GM19238 (cell line): ENCODE measurements around the gene RBM8A.

Source experiments
- DNase-seq: peaks from one replicate; pipeline ENCODE4 v3.0.0; 2011; ENCODE audit warnings: low spot score; ENCODE audit not compliant: insufficient read length

The RBM8A gene

DNA sequence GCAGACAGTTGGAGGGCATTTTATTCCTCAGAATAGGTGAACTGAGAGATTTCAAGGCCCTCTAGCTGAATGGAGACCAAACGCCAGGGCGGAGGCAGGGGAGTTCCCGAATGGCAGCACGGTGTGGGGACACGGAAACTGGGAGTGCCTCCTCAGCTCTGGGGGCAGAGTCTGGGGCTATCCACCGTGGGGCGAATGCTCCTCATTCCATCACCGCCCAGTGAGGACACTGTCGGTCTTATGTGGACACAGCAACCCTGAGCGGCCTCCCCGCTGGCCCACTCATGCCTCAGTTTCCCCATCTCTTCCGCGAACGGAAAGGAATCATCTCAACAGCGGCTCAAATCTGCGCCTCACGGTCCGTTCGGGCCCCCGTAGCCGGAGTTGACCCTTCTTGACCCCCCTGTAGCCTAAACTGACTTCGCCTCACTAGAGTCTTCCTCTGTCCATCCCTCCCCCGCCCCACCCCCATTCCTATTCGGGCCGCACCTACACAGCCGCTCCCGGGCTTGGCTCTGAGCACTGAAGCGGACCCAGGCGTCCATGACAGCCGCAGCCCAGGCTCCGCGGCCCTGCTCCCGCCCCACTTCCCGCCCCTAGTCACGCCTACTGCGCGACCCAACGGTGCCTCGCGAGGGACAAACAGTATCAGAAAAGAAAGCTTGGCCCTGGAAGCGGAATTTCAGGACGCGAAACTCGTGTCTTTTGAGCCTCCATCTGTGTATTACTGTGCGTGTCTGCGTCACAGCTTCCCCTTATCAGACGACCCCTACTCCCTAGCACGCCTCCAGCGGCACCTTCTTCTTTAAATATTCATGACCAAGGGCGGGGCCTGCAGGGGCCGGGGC is 8.9 kb downstream of the RBM8A start, which contains the start of gene PEX11B:
Gene PEX11B, minus strand, starts transcription at position 574 of the 848 bp plus-strand sequence. Its CDS starts 29 bp downstream, at position 545.
- DNase-seq = peak; percentile 86

DNA sequence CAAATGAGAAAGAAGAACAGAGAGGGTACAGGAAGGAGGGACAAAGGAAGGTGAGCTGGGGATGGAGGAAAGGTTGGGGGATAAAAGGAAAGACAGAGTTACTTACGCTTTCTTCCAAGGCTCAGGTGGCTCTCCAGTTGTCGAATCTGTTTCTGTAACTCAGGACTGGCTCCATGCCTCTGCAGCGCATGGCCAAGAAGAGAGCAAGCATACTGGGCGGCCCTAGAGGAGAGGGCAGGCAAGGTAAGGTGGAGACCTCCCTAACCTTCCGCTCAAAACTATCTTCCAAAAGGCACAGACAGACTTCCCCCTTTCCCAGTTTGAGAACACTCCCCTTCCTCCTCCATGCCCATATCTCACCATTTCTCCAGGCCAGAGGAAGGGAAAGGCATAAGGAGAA is 9.7 kb downstream of the RBM8A start:
- no peak for DNase-seq

DNA sequence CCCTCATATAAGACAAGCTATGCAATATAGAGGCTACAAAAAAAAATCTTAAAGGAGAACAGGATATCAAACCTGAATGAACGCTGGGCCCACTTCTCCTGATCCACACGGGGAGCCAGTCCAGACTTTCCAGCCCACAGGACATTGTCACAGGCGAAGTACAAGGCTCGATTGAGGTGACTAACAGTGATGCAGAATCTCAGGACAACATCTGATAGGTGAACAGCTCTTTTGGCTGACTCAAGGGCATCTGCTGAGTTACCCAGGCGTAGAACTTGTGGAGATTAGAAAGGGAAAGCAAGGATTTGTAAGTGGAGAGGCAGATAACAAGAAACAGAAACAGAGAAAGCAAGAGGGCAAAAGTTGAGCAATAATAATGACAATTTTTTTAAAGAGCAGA is 10.5 kb downstream of the RBM8A start:
- DNase-seq = no peak

DNA sequence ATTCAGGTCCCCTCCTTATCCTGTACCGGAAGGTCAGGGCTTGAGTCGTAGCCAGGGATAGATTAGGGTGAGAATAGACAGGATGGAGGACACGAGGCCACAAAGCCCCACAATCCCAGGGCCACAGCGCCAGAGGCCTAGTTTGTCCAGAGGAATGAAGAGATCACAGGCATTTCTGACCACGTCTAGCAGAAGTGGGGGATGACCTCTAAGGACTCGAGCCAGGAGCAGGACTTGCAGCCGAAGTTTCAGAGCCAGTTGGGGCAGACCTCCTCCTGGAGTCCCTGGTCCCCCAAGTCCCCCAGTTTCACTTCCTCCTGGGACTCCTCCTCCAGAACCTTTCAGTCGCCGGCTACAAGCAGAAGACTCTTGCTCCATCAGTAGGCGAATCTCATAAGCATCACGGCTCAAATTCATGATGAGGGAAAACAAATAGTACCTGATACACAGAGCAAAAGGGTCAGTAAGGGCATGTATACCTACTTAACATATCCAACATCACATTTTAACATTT is 15.1 kb downstream of the RBM8A start:
- DNase-seq = no peak

DNA sequence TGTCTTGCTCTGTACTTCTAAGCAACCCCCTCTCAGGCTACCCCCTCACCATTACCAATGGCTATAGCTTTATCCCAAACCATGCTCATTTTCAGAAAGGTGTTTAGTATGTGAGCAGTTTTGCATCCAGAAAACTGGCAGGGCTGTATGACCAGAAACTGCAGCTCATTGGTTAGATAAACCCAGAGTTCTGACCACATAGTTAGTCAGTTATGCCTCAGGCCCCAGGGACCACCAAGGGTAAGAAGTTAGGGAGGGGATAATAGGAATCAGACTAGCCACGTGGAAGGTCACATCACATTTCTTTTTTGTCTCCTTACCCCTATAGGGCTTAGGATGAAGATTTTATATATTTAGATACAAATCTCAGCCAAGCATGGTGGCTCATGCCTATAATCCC is 18.6 kb downstream of the RBM8A start:
- no peak for DNase-seq

DNA sequence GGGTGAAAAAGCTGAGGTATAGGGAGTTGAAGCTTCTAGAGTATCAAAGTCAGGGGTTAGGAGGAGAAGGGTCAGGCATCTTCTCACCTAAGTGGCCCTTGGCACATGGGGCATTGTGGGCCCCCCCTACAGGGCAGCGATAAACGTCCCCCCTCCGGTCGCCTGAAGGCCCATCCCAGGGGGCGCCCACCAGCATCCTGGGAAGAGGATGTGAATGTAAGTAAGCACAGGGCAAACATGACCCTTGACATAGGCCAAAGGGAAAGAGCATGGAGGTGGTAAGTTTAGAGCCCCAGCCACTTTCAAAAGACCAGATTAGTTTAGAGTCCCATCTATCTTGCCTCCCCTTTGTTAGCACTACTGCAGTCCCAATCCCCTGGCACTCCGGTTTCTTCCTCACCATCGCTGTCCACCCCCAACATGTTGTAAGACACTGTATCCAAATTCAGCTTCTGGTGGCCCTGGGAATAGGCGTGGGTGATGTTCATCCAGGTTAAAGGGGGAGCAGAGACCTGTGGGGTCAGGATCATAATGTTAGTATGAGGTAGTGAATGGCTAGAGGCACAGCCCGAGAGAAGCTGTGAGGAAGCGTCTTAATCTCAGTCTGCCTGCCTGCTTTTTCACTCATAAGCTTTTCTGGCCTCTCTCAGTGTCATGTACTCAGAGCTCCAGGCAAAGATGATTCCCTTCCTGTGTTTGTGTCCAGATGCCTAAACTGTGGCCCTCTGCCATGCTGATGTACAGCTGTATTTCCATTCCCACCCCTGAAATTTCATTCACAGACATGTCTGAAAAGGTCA is 20.1 kb downstream of the RBM8A start:
- DNase-seq = no peak

DNA sequence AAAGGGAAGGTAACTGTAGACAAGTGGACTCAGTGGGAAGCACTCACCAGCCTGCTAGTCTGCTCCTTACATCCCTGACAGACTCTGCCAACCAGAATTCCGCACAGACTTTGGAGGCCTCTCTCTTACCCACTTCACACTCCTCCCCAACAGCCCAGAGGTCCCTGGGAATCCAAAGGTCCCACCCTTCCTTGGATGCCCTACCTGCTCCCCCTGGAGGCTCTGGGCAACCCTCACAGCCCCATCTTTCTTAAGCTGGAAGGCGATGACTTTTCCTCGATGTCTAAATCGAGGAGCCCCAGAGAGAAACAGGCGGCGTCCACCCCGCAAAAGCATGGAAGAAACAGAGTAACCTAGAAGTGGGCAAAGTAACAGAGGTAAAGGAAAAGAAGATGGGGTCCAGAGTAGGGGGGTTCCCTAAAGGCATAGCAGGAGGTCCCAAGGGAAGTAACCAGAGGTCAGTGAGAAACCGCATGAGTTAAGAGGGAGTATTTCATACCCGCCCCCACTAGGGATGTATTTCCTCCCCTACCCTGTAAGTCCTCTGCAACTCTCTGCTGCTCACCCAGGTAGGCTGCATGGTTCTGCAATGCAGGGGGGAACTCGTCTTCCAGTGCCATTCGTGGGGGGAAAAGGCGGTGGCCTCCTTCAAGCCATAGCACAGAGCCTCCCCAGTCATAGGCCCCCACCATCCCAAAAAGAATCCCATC is 25.8 kb downstream of the RBM8A start:
- DNase-seq = no peak

DNA sequence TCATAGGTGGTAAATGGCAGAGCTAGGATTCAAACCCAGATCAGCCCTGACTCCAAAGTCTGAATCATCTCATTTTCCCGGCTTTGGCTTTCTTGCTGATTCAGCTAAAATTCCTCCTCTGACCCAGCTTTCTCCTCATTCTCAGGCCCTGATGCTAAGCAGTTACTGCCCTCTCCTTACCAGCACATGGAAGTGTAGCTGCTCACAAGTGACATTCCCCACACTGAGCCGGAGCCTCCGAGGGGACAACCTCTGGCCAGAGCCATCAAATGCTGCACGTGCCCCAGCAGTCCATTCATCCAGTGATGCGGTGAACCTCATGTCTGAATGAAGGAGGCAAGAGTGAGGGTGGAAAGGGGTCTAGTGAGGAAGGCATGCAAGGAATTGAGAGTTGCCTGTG is 28.5 kb downstream of the RBM8A start:
- no peak for DNase-seq

DNA sequence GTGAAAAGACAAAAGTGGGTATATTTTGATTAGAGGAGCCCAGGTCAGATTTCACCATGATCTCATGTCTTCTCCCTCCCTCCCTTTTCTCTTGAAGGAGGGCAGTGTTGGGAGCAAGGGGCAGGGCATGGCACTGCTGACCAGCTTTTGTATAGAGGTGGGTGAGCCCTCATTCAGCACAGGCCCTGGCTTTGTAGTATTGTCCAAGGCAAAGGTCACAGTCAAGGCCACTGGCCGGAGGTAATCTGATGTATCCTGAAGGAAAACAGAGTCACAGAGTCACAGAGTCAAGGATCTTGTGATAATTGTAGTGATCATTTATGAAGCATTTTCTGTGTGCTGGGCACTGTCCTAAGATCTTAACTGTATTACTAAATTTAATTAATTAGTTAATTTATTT is 29.3 kb downstream of the RBM8A start:
- DNase-seq = no peak

DNA sequence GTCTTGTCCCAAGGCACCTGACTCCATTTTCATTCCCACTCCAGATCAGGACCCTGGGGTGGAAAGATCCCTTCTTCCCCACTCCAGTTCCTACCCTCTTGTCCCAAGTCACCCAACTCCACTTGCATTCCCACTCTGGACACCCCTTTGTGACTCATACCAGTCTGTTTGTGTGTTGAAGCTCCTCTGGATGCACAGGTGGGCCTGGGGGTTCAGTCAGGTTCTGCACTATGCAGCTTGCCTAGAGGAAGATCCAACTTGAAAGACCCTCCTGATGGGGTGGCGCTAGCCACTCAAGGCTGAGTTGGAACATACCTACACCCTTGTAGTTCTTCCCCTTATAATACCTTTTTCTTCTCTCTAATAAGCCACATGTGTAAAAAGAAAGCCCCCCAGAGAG is 31.8 kb downstream of the RBM8A start:
- DNase-seq = no peak

DNA sequence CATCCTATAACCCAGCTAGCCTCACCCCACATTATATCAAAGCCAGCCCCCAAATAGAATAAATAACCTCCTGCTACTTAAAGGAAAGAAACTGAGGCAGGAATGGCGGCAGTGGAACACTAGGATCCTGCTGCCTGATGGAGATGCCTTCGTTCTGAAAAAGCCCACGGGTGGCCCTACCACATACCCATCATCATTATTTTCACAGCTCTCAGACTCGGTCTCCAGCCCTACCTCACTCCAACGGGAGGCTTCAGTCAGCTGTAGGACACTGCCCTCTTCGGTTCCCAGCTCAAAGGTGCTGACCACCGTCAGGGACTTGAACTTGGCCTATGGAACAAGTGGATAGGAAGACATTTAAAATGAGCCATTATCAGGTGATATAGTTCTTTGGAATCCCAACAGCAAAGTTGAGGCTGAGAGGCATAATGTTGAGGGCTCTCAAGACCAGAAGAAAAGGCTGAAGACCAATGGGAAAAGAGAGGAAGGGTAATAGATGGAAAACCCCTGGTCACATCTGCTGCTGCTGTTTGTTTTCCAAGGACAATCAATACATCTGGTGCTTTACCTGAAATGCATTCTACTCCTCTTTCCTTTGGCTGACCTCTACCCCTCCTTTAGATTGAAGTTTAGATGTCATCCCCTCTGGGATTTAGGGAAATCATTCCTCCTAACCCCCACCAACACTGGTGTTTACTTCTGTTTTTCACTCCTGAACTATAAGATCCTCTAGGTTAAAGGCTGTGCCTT is 33.8 kb downstream of the RBM8A start:
- no peak for DNase-seq

DNA sequence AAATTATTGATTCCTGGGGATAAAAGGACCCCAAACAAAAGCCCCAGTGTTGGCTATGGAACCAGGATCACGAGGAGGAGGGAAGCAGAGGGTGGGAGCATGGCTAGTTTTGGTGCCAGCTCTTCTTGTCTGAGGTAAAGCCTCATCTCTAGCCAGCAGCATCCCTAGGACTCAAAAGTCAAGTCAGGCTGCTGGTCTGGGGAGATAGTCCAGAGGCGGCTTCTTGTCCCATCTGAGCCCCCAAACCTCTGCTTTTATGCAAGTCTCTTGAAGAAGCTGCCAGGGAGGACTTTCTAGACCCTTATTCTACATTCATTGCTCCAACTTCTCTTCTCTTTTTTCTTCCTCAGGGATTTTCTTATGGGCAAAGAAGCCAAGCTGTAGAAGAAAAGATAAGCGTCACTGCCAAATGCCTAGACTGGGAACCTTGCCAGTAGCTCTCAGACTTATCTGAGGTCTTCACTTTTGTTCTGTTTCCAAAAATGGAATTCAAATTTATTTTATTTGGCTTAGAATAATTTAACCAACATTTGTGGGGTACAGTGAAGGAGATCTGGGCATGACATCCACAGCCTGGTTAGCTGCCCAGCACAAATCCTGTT is 34.7 kb downstream of the RBM8A start:
- DNase-seq = no peak

DNA sequence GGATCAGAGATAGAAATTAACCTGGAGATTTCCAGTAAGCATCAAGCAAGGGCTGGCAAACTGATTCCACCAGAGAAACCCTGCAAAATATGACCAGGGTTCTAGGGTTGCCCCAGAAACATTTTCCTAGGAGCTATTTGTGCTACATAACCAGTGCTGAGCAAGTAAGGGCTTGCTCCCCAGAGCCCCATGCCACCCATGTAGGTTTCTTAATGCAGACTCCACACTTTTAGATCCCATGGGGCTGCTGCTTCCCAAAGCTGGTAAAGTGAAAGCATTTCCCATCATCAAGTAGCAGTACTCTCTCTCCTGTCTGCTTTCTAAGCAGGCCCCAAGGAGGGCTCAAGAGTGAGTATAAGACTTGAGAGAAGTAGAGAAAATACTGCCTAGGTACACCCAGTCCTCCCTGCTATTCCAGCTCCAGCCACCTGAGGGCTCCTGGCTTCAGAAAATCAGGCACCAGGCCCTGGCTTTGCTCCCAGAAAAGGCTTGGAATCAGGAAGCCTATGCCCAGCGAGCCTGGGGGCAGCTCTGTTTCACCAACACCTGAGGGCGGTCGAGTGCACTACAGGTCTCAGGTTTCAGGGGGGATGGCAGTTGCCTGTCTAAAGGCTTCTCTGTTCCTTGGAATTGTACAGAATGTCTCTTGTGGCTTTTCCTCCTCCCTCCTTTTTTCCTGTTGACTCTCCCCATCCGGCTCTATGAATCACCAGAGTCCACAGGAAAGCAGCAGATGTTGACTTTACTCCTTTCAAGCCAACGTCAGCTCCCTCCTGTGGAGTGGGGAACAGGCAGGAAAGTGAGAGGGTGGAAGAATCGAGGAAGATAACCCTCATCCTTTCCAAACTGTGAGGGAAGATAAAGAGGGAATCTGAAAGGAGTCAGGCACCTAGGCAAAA is 35.4 kb downstream of the RBM8A start:
- DNase-seq = peak; percentile 61

DNA sequence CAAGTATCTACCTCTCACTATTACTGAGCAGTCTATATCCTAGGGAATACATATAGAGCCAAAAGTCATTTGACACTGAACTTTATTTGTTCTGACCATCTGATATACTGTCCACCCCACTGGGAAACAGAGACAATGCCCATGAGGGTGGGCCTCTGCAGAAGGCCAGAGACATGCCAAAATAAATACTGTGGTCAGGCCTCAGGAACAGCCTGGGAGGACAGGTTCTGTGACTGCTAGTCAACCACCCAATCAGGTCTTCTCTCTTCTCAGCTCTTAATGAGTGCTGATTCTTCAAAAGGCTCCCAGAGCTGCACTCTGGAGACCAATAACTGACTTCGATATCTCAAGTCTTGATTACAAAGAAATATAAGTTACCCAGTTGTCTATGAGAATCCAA is 36.1 kb downstream of the RBM8A start:
- no peak for DNase-seq

DNA sequence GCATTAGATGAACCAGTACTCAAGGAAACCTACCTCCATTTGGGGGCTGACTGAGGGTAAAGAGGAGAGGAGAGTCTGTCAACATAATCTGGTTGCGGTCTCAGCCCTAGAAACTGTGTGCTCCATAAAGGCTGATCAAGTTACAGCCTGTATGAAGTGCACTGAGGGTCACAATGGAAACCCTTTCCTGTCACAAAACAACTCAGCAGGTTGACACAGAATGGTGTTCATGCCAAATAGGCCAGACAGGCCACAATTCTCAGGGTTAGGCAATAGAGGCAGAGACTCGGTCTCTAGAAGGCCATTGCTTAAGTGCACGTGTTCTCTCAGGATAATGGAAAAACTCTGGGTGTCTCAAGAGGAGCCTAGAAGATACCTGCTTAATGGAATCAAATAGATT is 37.6 kb downstream of the RBM8A start:
- no peak for DNase-seq

DNA sequence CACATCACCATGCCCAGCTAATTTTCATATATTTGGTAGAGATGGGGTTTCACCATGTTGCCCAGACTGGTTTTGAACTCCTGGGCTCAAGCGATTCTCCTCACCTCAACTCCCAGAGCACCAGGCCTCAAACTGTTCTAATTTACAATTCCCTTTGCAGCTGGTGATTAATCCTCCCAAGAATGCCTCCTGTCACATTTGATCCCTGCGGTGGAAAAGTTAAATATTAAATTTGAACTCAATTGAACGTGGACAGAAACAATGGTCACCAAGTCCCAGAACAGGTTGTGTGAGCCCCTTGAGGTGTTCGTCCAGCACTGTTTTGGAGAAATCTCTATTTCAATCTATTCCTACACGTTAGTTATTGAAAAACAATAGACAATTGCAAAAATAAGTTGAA is 39.7 kb downstream of the RBM8A start:
- no peak for DNase-seq

DNA sequence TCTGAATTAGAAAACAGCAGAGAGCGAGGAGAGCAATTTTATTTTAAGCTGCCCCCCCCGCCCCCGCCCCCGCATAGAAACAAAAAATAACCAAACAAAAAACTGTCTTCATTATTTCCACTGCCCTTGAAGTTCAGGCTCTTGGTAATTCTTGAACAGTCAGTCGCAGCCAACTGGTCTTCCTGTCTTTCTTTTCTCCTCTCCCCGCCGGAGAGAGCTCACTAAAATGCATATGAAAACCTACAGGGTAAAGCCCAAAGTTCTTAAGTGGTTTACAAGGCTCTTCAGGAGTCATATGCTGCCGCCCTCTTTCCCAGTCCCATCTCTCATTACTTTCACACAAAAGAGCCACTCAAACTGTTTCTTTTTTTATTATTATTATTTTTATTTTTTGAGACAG is 40.5 kb downstream of the RBM8A start:
- no peak for DNase-seq

DNA sequence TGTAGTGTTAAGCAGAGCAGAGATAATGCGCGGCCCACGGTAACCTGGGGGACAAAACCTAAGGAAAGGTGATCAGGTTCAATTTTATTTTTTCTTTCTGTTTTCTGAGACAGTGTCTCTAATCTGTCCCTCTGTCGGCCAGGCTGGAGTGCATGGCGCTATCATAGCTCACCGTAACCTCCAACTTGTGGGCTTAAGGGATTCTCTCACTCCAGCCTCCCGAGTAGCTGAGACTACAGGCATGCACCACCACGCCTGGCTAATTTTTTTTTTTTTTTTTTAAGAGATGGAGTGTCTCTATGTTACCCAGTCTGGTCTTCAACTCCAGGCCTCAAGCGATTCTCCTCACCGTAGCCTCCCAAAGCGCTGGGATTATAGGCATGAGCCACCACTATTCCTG is 40.9 kb downstream of the RBM8A start:
- DNase-seq = no peak

DNA sequence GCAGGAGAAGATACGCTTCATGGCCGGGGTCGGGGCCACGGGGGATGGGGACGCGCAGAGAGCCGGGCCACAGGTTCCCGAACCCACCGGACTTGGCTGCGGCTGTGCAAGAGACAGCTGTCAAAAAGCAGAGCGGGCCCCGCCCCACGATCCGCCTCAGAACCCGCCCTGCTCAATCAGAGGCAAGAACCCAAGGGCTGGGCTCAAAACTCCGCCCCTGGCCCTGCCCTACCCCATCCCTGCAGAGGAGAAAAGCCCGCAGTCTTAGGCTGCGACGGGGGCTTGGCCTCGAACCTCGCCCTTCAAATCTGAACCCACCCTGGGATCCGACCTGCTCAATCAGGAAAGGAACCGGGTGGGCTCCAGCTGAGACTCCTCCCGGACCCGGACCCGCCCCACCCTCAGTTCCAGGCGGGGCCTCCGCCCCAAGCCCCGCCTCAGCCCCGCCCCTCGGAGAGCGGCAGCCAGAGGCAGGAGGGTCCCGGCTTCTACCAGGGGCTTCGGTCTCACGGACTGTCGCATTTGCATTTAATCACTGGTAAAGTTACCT is 41.5 kb downstream of the RBM8A start, which contains the start of gene ANKRD35:
Gene ANKRD35, minus strand, starts transcription at position 129 of the 550 bp plus-strand sequence. Its CDS starts 108 bp downstream, at position 21.
- peak; percentile 98 for DNase-seq
